ENCODE results near the gene EML2.

EML2 gene

DNA sequence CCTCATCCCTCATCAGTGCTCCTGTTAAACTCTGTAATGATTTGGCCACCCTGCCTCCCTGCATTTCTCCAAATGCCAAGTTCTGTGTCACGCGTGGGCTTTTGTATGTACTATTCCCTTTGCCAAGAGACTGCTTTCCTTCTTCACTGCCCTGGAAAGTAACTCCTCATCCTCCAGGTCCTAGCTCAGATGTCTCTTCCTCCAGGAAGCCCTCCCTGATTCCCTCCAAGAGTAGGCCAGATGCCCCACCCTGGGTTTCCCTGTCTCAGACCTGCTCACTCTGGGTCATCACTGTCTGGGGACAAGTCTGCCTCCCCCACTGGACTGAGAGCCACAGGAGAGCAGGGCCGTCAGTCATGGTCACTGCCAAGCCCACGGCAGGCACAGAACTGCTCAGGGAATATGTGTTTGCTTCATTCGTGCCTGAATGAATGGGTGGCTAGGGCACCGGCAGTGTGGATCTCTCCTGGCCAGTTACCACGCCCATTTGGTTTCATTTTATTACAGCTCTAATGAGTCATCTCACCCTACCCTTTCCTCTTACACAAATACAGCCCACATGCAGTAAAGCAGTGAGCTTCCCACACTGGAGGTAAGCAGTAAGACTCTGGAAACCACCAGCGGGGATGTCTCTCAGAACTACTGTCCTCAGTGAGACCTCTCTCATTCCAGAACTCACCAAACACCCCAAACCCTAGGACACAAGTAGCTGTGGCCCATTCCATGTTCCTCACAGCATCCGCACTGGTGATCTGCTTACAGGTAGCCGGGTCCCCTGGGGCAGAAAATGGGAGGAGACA is 25.1 kb downstream of the EML2 start (continued):
- TF ChIP-seq, protein P1, sequence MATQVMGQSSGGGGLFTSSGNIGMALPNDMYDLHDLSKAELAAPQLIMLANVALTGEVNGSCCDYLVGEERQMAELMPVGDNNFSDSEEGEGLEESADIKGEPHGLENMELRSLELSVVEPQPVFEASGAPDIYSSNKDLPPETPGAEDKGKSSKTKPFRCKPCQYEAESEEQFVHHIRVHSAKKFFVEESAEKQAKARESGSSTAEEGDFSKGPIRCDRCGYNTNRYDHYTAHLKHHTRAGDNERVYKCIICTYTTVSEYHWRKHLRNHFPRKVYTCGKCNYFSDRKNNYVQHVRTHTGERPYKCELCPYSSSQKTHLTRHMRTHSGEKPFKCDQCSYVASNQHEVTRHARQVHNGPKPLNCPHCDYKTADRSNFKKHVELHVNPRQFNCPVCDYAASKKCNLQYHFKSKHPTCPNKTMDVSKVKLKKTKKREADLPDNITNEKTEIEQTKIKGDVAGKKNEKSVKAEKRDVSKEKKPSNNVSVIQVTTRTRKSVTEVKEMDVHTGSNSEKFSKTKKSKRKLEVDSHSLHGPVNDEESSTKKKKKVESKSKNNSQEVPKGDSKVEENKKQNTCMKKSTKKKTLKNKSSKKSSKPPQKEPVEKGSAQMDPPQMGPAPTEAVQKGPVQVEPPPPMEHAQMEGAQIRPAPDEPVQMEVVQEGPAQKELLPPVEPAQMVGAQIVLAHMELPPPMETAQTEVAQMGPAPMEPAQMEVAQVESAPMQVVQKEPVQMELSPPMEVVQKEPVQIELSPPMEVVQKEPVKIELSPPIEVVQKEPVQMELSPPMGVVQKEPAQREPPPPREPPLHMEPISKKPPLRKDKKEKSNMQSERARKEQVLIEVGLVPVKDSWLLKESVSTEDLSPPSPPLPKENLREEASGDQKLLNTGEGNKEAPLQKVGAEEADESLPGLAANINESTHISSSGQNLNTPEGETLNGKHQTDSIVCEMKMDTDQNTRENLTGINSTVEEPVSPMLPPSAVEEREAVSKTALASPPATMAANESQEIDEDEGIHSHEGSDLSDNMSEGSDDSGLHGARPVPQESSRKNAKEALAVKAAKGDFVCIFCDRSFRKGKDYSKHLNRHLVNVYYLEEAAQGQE (tag by site-specific recombination; IDR thresholded peaks at IDR 0.05): no peak
- TF ChIP-seq ZBTB20 (tag by site-specific recombination; IDR thresholded peaks at IDR 0.05) (peak; percentile 87), ZNF423 (tag by site-specific recombination; IDR thresholded peaks at IDR 0.05) (no peak), ZBTB8A (tag by site-specific recombination; IDR thresholded peaks at IDR 0.05) (no peak), SCRT1 (tag by site-specific recombination; IDR thresholded peaks at IDR 0.05; ENCODE audit: borderline replicate concordance) (0 out of 2 replicates have a peak, but pooled peaks have one; percentile 21), ZNF2 (tag by site-specific recombination; IDR thresholded peaks at IDR 0.05) (0 out of 2 replicates have a peak, but pooled peaks have one; percentile 14), ZNF473 (tag by site-specific recombination; IDR thresholded peaks at IDR 0.05) (no peak), EGR2 (tag by site-specific recombination; IDR thresholded peaks at IDR 0.05; ENCODE audit: low read depth) (peak; percentile 88), ZNF555 (tag by site-specific recombination; conservative IDR thresholded peaks at IDR 0.05) (no peak), ZNF600 (tag by site-specific recombination; IDR thresholded peaks at IDR 0.05) (peak; percentile 85), ZNF211 (tag by site-specific recombination; IDR thresholded peaks at IDR 0.05; ENCODE audit: low read depth) (no peak), IKZF3 (tag by site-specific recombination; IDR thresholded peaks at IDR 0.05) (peak; percentile 34; the same call in 1 of the 2 replicates), ZNF292 (tag by site-specific recombination; IDR thresholded peaks at IDR 0.05; ENCODE audit: borderline replicate concordance, low read depth) (no peak), ZNF302 (tag by site-specific recombination; IDR thresholded peaks at IDR 0.05; ENCODE audit: low read depth) (no peak), ZBTB21 (tag by site-specific recombination; IDR thresholded peaks at IDR 0.05) (no peak), ZSCAN4 (tag by site-specific recombination; IDR thresholded peaks at IDR 0.05) (no peak), ZIC2 (tag by site-specific recombination; IDR thresholded peaks at IDR 0.05) (peak; percentile 34; the same call in 1 of the 2 replicates), ZNF48 (tag by site-specific recombination; IDR thresholded peaks at IDR 0.05) (no peak), KLF8 (tag by site-specific recombination; IDR thresholded peaks at IDR 0.05) (peak; percentile 46; the same call in 1 of the 2 replicates), ZNF184 (tag by site-specific recombination; IDR thresholded peaks at IDR 0.05) (no peak)
- TF ChIP-seq, protein P2, sequence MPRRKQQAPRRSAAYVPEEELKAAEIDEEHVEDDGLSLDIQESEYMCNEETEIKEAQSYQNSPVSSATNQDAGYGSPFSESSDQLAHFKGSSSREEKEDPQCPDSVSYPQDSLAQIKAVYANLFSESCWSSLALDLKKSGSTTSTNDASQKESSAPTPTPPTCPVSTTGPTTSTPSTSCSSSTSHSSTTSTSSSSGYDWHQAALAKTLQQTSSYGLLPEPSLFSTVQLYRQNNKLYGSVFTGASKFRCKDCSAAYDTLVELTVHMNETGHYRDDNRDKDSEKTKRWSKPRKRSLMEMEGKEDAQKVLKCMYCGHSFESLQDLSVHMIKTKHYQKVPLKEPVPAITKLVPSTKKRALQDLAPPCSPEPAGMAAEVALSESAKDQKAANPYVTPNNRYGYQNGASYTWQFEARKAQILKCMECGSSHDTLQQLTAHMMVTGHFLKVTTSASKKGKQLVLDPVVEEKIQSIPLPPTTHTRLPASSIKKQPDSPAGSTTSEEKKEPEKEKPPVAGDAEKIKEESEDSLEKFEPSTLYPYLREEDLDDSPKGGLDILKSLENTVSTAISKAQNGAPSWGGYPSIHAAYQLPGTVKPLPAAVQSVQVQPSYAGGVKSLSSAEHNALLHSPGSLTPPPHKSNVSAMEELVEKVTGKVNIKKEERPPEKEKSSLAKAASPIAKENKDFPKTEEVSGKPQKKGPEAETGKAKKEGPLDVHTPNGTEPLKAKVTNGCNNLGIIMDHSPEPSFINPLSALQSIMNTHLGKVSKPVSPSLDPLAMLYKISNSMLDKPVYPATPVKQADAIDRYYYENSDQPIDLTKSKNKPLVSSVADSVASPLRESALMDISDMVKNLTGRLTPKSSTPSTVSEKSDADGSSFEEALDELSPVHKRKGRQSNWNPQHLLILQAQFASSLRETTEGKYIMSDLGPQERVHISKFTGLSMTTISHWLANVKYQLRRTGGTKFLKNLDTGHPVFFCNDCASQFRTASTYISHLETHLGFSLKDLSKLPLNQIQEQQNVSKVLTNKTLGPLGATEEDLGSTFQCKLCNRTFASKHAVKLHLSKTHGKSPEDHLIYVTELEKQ (tag by site-specific recombination; IDR thresholded peaks at IDR 0.05; ENCODE audit: borderline replicate concordance): no peak
- TF ChIP-seq, protein P3, sequence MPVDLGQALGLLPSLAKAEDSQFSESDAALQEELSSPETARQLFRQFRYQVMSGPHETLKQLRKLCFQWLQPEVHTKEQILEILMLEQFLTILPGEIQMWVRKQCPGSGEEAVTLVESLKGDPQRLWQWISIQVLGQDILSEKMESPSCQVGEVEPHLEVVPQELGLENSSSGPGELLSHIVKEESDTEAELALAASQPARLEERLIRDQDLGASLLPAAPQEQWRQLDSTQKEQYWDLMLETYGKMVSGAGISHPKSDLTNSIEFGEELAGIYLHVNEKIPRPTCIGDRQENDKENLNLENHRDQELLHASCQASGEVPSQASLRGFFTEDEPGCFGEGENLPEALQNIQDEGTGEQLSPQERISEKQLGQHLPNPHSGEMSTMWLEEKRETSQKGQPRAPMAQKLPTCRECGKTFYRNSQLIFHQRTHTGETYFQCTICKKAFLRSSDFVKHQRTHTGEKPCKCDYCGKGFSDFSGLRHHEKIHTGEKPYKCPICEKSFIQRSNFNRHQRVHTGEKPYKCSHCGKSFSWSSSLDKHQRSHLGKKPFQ (tag by site-specific recombination; IDR thresholded peaks at IDR 0.05): no peak
- TF ChIP-seq, protein P4, sequence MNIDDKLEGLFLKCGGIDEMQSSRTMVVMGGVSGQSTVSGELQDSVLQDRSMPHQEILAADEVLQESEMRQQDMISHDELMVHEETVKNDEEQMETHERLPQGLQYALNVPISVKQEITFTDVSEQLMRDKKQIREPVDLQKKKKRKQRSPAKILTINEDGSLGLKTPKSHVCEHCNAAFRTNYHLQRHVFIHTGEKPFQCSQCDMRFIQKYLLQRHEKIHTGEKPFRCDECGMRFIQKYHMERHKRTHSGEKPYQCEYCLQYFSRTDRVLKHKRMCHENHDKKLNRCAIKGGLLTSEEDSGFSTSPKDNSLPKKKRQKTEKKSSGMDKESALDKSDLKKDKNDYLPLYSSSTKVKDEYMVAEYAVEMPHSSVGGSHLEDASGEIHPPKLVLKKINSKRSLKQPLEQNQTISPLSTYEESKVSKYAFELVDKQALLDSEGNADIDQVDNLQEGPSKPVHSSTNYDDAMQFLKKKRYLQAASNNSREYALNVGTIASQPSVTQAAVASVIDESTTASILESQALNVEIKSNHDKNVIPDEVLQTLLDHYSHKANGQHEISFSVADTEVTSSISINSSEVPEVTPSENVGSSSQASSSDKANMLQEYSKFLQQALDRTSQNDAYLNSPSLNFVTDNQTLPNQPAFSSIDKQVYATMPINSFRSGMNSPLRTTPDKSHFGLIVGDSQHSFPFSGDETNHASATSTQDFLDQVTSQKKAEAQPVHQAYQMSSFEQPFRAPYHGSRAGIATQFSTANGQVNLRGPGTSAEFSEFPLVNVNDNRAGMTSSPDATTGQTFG (tag by site-specific recombination; IDR thresholded peaks at IDR 0.05; ENCODE audit: borderline replicate concordance): no peak
- TF ChIP-seq, protein P5, sequence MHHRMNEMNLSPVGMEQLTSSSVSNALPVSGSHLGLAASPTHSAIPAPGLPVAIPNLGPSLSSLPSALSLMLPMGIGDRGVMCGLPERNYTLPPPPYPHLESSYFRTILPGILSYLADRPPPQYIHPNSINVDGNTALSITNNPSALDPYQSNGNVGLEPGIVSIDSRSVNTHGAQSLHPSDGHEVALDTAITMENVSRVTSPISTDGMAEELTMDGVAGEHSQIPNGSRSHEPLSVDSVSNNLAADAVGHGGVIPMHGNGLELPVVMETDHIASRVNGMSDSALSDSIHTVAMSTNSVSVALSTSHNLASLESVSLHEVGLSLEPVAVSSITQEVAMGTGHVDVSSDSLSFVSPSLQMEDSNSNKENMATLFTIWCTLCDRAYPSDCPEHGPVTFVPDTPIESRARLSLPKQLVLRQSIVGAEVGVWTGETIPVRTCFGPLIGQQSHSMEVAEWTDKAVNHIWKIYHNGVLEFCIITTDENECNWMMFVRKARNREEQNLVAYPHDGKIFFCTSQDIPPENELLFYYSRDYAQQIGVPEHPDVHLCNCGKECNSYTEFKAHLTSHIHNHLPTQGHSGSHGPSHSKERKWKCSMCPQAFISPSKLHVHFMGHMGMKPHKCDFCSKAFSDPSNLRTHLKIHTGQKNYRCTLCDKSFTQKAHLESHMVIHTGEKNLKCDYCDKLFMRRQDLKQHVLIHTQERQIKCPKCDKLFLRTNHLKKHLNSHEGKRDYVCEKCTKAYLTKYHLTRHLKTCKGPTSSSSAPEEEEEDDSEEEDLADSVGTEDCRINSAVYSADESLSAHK (tag by site-specific recombination; IDR thresholded peaks at IDR 0.05): peak; percentile 76
